Neuron (in vitro differentiated cells): ENCODE measurements around the gene WDTC1.

Experiments
- H2AFZ ChIP-seq: one replicate; pipeline ENCODE4 v1.6.1; 2013; ENCODE audit warnings: low read depth, mild to moderate bottlenecking, inconsistent platforms, low read length, moderate library complexity
- H3K27me3 ChIP-seq: one replicate; pipeline ENCODE4 v1.6.1; 2013; ENCODE audit warnings: low read length; ENCODE audit not compliant: insufficient read depth
- H3K36me3 ChIP-seq: one replicate; pipeline ENCODE4 v1.6.1; 2013; ENCODE audit warnings: low read length; ENCODE audit not compliant: insufficient read depth
- H3K4me1 ChIP-seq: one replicate; pipeline ENCODE4 v1.6.1; 2013; ENCODE audit warnings: low read length; ENCODE audit not compliant: insufficient read depth
- H3K4me3 ChIP-seq: 2 replicates; pipeline ENCODE4 v1.5.1; 2013; ENCODE audit warnings: mild to moderate bottlenecking, low read length, moderate library complexity
- H3K9me3 ChIP-seq: one replicate; pipeline ENCODE4 v1.6.1; 2013; ENCODE audit warnings: low read length

WDTC1 gene

DNA sequence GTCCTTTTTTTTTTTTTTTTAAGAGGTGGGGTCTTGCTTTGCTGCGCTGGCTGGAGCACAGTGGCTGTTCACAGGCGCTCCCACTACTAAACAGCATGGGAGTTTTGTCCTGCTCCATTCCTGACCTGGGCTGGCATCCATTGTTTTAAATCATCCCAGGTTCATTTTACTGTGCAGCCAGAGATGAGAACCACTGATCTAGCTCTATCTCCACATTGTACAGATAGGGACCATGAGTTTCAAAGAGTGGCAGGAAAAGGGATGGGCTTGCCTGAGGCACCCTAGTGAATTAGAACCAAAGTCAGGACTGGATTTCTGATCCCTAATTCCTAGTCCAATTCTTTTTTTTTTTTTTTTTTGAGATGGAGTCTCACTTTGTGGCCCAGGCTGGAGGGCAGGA lies 80.3 kb downstream of the WDTC1 start:
- H3K27me3 ChIP-seq, result no peaks in the 10 kb centered on the region

DNA sequence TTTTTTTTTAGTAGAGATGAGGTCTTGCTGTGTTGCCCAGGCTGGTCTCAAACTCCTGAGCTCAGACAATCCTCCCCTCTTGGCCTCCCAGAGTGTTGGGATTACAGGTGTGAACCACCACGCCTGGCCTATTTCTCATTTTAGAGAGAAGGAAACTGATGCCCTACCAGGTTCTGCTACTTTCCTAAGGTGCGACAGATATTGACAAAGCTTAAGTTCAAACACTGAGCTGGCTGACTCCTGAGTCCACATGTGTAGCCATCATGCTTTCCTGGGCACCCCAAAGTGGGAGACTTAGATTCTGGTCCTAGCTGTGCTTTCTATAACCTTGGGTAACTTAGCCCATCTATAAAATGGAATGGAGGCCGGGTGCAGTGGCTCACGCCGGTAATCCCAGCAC lies 82.4 kb downstream of the WDTC1 start:
- Histone ChIP-seq H3K9me3 (no peaks in the 10 kb centered on the region), H3K27me3 (no peaks in the 10 kb centered on the region)

More for the DNA sequence above, 80.3 kb downstream of the WDTC1 start:
- no peak overlapping the region for H3K4me3 ChIP-seq
- no peaks in the 10 kb centered on the region for H3K9me3 ChIP-seq
- H2AFZ ChIP-seq, result no peak overlapping the region
- no peaks in the 10 kb centered on the region for H3K36me3 ChIP-seq
- H3K4me1 ChIP-seq, result peaks cover 15% of the 10 kb centered on the region

DNA sequence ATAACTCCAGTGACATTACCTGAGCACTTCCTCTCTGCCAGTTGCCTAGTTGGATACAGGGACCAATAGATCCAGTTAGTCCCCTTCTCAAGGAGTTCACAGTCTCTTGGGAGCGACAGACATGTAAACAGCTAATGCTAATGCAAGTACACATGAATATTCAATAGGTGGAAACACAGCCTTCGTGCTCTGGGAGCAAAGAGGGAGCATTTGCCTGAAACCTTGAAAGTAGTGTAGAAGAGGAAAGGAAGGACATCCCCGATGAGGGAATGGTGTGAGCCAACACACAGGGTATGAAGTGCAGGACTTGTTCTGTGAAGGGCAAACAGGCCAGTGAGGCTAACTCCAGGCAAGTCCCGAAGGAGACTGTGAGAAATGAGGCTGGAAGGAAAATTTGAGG lies 83.7 kb downstream of the WDTC1 start:
- Histone ChIP-seq H3K4me3 (peak overlapping the region; percentile 24), H3K4me1 (peaks cover 20% of the 10 kb centered on the region), H3K36me3 (no peaks in the 10 kb centered on the region), H3K9me3 (no peaks in the 10 kb centered on the region), H2AFZ (peak overlapping the region; percentile 56), H3K27me3 (no peaks in the 10 kb centered on the region)

More for the DNA sequence above, 82.4 kb downstream of the WDTC1 start:
- Histone ChIP-seq H2AFZ (no peak overlapping the region), H3K36me3 (no peaks in the 10 kb centered on the region), H3K4me3 (no peak overlapping the region), H3K4me1 (peaks cover 15% of the 10 kb centered on the region)

DNA sequence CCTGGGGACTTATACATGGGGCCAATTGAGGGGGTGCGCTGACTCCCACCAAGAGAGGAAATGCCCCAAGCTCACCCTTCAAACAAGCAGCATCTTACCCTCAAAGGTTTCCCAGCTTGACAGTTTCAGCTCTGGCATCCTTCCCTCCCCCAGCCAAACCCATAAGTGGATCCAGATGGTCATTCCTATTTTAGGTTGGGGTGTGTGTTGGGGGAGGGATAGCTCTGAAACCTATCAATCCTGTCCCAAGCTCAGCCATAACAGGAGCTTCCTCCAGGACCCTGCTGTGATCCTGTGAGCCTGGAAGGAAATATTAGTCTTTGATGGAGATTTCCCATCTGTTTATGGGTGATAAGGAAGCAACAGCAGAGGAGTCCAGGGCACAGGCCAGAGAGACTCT lies 84.2 kb downstream of the WDTC1 start:
- Histone ChIP-seq H3K9me3 (no peaks in the 10 kb centered on the region), H3K4me3 (no peak overlapping the region), H3K4me1 (peaks cover 24% of the 10 kb centered on the region), H2AFZ (peak overlapping the region; percentile 56), H3K36me3 (no peaks in the 10 kb centered on the region), H3K27me3 (no peaks in the 10 kb centered on the region)

DNA sequence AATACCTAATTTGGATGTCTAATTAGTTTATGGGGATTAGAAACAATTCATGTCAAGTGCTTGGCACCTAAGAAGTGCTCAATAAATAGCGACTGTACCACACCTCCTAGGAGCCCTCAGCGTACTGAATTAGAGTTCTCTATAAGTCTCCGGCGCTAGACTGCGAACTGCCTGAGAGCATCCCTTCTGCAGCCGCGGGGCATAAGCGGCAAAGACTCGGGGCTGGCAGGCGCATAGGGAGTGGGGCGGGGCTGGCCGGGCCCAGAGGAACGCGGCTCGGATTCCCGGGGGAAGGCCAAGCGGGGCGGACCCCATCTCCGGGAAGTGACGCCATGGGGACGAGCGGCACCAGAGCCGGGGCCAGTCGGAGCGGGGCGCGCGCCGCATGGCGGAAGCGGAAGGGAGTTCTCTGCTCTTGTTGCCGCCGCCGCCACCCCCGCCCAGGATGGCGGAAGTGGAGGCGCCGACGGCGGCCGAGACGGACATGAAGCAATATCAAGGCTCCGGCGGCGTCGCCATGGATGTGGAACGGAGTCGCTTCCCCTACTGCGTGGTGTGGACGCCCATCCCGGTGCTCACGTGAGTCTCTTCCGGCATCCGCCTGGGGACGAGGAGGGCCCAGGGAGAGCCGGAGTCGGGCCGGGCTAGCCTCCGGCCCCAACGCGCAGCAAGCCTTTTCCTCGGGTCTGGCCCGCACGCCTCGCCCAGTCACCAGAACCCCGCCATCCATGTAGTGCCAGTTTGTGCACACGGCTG lies 87.6 kb downstream of the WDTC1 start, which contains the start of gene TMEM222:
TMEM222 (plus strand) TSS at position 351 of the 756 bp plus-strand sequence; CDS start at position 386, 35 bp downstream.
- Histone ChIP-seq H3K4me1 (peaks cover 23% of the 10 kb centered on the region), H3K36me3 (peaks cover 27% of the 10 kb centered on the region), H3K27me3 (no peaks in the 10 kb centered on the region), H2AFZ (peak within 1 kb of the TSS; percentile 77), H3K4me3 (peak within 1 kb of the TSS; percentile 88), H3K9me3 (no peaks in the 10 kb centered on the region)

DNA sequence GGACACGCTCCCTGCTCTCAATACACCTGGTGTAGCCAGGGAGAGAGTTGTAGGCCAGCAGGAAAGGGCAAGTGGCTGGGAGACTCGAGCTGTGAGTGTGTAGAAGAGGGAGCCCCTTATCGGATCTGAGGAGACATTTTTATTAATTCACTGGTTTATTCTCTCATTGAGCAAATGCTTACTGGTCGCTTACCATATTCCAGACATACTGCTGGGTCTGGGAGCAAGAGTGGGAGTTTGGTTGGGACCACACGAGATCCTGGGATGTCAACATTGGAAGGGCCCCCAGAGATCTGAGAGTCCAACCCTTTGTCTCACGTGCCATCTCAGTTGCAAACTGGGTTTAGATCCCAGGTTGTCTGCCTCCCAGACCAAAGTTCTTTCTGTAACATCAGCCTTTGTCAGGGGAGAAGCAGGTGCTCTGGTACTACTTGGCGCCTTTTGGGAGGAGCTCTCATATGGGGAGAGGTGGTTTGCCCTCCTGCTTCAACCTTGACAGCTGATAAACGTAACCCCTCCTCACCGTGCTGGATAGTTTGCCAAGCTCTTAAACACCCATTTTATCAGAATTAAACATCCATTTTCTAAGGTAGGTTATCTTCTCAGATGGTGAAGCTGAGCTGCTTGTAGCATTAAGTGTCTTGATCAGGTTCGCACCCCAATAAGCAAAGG lies 88.3 kb downstream of the WDTC1 start:
- peak overlapping the region; percentile 88 for H3K4me3 ChIP-seq

DNA sequence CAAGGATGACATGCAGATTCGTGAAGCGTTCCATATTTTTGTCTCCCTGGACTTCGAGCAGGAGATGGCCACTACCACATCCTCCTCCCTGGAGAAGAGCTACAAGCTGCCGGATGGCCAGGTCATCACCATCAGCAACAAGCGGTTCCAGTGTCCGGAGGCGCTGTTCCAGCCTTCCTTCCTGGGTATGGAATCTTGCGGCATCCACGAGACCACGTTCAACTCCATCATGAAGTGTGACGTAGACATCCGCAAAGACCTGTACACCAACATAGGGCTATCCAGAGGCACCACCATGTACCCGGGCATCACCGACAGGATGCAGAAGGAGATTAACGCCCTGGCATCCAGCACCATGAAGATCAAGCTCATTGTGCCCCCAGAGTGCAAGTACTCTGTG lies 90.9 kb downstream of the WDTC1 start:
- no peaks in the 10 kb centered on the region for H3K27me3 ChIP-seq
- peaks cover 44% of the 10 kb centered on the region for H3K36me3 ChIP-seq
- no peak overlapping the region for H3K4me3 ChIP-seq
- peaks cover 10% of the 10 kb centered on the region for H3K4me1 ChIP-seq
- H2AFZ ChIP-seq, result no peak overlapping the region
- no peaks in the 10 kb centered on the region for H3K9me3 ChIP-seq

More for the DNA sequence above, 88.3 kb downstream of the WDTC1 start:
- Histone ChIP-seq H3K27me3 (no peaks in the 10 kb centered on the region), H3K9me3 (no peaks in the 10 kb centered on the region), H3K4me1 (peaks cover 21% of the 10 kb centered on the region), H2AFZ (no peak overlapping the region), H3K36me3 (peaks cover 32% of the 10 kb centered on the region)

DNA sequence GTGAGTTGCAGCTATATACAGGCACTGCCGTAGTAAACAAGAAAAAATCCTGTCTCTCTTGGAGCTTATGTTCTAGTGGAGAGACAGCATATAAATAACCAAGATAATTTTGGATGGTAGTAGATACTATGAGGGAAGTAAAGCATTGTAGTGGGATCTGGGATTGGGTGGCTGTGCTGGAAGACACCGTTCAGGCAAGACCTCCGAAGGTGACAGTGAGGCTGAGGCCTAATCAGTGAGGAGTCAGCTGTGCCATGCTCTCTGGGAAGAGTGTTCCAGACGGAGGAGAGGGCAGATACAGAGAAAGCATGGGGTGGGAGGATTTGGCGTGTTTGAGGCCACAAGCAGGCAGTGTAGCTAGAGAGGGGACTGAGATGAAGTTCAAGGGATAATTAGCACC lies 93.5 kb downstream of the WDTC1 start:
- Histone ChIP-seq H3K4me1 (peaks cover 8% of the 10 kb centered on the region), H3K27me3 (no peaks in the 10 kb centered on the region), H3K4me3 (no peak overlapping the region), H2AFZ (no peak overlapping the region), H3K9me3 (no peaks in the 10 kb centered on the region), H3K36me3 (peaks cover 68% of the 10 kb centered on the region)

DNA sequence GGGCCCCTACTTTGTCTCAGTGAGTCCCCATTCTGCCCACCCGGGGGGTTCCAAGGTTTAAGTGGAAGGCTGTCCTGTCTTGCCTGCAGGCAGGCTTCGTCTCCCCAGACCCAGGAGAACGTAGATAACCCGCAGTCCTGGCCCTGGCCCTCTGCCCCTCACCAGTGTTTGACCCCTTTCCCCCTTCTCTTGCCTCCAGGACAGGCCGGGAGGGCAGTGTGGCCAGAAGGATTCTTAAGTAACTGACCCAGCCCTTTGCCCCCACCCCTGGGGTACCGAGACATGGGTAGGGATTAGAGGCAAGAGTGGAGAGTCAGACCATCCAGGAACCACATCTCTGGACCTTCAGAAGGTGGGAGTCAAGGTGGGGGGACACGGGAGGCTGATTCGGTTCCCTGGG lies 96.4 kb downstream of the WDTC1 start:
- Histone ChIP-seq H3K36me3 (peaks cover 79% of the 10 kb centered on the region), H3K4me1 (no peaks in the 10 kb centered on the region), H2AFZ (no peak overlapping the region), H3K4me3 (no peak overlapping the region), H3K27me3 (no peaks in the 10 kb centered on the region), H3K9me3 (no peaks in the 10 kb centered on the region)

DNA sequence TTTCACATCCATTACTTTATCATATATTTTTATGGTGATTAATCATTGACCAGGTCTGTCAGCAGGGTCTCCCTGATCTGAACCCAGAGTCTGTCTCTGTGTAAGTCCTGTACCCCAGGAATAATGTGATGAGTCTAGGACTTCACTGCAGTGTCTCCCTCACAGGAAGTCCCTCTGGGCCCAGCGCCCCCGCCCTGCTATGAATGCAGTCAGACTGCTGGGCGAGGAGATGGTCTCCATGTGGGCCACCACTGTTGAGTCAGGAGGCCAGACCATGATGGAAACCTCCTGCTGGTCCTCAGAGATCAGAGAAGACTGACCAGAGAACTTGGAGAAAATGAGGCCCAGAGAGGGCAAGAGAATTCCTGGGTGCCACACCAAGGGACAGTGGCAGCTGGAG lies 97.0 kb downstream of the WDTC1 start:
- Histone ChIP-seq H2AFZ (no peak overlapping the region), H3K4me3 (no peak overlapping the region), H3K27me3 (no peaks in the 10 kb centered on the region), H3K4me1 (no peaks in the 10 kb centered on the region), H3K36me3 (peaks cover 79% of the 10 kb centered on the region), H3K9me3 (no peaks in the 10 kb centered on the region)

DNA sequence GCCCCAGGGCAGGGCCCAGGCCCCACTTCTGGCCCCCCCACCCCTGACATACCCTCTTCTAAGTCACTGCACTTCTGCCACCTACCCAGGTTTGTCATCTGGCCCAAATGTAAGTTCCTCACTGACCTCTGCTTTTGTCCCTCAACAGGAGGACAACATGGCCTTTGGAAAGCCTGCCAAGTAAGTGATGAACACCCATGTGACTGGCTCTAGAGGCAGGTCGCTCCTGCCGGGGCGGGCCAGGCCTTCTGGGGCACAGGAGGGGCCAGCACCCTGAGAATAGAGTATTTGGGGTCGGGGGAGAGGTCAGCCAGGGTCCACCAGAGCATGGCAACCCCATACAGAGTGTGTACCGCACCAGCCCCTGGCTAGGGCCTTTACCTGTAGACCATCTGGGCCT lies 97.5 kb downstream of the WDTC1 start:
- Histone ChIP-seq H2AFZ (no peak overlapping the region), H3K4me1 (no peaks in the 10 kb centered on the region), H3K36me3 (peaks cover 75% of the 10 kb centered on the region), H3K27me3 (no peaks in the 10 kb centered on the region), H3K9me3 (no peaks in the 10 kb centered on the region), H3K4me3 (no peak overlapping the region)

DNA sequence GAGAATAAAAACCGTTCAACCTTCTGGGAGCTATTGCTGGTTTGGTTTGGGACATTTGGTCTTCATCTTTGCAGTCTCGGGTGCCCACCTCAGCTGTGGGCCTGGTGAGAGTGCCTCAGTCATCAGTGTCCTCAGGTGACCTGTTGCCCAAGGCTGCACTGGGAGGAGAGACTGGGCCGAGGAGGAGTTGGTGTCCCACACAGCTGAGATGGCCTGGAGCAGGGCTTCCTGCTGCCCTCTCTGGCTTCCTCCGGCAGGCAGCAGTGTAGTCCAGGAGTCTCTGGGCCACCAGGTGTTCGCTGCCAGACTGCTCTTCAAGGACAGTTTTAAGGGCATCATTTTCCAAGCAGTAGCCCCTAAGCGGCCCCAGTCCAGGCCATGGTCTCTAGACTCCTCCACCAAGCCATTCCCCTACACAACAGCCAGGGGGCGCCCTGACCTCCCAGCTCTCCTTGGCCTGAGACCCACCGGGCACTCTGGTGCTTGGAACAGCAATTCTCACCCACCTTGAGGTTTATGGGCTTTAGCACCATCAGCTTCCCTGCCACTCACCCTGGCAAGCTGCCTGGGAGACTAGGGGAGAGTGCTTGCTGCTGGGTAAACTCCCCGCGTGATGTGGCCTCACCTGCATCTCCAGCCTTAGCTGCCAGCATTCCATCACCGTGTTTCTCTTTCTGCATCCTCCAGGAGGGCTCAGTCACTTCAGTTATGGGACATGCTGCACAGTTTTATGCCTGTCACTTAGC lies 98.3 kb downstream of the WDTC1 start:
- H3K27me3 ChIP-seq, result no peaks in the 10 kb centered on the region
- no peak overlapping the region for H3K4me3 ChIP-seq
- H3K36me3 ChIP-seq, result peaks cover 69% of the 10 kb centered on the region
- no peaks in the 10 kb centered on the region for H3K4me1 ChIP-seq
- no peaks in the 10 kb centered on the region for H3K9me3 ChIP-seq
- H2AFZ ChIP-seq, result no peak overlapping the region

DNA sequence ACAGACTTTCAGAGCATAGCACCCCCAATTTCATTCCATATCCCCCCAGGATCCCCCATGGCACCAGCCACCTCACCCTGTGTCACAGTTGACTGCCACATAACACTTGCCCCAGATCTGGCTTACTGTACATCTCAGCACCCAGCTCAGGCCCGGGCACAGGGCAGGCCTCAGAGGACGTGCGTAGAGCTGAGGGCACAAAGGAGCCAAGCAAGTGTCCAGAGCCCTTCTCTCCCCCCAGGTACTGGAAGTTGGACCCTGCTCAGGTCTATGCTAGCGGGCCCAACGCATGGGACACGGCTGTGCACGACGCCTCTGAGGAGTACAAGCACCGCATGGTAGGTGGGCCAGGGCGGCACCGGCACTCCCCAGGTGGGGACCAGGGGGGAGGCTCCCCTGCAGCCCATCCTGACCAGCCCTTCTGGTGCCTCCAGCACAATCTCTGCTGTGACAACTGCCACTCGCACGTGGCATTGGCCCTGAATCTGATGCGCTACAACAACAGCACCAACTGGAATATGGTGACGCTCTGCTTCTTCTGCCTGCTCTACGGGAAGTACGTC lies 99.4 kb downstream of the WDTC1 start:
- Histone ChIP-seq H3K36me3 (peaks cover 59% of the 10 kb centered on the region), H2AFZ (no peak overlapping the region), H3K4me3 (no peak overlapping the region), H3K27me3 (no peaks in the 10 kb centered on the region), H3K4me1 (peaks cover 5% of the 10 kb centered on the region), H3K9me3 (no peaks in the 10 kb centered on the region)
